T-helper 1 cell (primary cell): ENCODE results near the gene MSMO1.
"Not testable (repeated sequence)": the region's sequence is repeated elsewhere in the genome, so short reads cannot be mapped to it uniquely, and the experiment has no call there.

ENCODE experiments used
- DNase-seq, 5 donors: peaks; one replicate each; pipeline ENCODE4 v3.0.0-alpha.2; 2012 to 2020
- total RNA-seq, 4 donors: gene quantifications; one replicate each; lab custom pipeline; 2026; lab: John Stamatoyannopoulos, UW

Gene MSMO1
- total RNA-seq: 7.8 to 17.1 (median 12.4) reads per million in 4 donors

DNA sequence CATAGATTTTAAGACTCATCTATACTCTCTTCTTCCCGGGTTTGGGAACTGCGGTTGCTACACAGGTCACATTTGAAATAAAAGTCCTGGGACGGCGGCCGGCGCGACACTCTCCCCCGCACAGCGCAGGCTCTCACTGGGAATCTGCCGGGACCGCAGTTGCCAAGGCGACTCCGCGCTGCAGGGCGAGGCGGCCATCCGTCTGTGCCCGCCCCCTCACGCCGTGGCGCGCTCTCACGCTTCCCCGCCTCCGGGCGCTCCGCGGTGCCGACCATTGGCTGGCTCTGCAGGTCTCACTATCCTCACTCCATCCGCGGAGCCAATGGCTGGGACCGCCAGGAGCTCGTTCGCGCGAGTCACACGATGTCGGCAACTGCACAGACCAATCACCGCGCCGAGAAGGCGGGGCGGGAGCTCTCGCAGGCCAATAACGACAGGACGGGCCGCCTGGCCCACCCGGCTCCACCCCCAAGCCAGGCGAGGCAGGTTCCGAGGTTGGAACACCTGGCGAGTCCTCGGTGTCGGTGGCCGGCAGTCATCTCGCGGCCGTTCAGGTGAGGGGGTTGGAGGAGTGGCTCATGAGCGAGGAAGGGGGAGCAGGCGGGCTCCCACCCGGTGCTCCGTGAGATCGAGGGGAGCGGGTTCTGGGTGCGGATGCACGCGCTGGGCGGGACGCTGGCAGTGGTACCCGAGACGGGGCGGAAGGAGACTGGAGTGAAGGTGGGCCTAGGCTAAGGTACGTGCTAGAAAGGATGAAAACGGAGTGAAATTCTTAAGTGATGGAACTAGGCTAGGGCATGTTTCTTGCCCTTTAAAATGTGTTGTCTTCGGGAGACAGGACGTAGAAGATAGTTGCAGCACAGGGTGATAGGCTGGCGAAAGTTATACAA lies at the start of gene MSMO1:
Gene MSMO1 (plus strand): TSS at position 459 of the 890 bp plus-strand sequence. CDS start 5,702 bp downstream, outside the sequence.
- DNase-seq: peak; percentile 97 to 99 (median 98)

DNA sequence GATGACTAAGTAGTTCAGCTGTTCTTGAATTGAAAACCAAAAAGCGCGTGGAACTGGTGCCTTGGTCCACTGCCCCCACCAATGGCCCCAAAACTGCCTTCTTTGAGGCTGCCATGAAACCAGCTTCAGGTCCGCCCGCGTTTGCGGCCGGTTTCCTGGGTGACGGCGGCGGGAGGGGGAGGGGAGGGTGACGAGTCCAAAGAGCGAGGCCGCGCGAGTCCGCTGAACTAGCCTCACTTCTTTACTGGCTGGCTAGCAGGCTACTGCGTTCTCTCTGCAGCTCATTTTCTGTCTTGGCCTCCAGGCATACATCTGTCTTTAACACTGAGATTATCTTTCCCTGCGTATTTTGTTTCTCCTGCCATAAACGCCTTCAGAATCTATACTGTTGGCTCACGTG lies 47.9 kb upstream of the MSMO1 start:
- not testable (repeated sequence) for DNase-seq

DNA sequence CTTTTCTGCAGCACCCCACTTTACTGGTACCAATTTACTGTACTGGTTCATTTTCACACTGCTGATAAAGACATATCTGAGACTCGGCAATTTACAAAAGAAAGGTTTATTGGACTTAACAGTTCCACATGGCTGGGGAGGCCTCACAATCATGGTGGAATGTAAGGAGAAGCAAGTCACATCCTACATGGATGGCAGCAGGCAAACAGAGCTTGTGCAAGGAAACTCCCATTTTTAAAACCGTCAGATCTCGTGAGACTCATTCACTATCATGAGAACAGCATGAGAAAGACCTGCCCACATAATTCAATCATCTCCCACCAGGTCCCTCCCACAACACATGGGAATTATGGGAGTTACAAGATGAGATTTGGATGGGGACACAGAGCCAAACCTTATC lies 42.8 kb upstream of the MSMO1 start:
- DNase-seq: not testable (repeated sequence)

DNA sequence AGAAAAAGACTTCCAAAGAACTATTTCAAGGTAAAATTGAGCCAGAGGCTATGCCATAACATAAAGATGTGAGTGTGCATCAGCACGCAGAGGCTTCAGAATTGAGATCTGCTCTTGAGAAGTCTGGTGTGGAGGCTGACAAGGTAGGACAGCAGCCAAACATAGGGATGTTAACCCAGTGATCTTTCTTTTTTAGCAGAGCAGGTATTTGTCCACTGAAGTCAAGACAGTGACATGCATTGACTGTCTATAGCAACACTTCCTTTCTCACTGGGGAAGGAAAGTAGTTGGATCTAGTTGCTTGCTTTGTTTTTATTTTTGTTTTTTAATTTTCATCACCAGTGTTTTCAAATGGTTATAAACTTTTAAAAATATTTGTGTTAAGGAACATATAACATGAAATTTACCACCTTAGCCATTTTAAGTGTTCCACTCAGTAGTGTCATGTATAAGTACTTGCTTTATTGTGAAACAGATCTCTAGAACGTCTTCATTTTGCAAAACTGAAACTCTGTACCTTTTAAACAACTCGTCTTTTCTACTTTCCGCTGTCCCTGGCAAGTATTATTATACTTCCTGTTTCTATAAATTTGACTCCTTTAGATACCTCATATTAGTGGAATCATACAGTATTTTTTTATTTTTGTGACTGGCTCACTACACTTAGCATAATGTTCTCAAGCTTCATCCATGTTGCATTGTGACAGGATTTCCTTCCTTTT lies 40.7 kb upstream of the MSMO1 start:
- DNase-seq: peak in 1 of 5 donors; percentile 32

DNA sequence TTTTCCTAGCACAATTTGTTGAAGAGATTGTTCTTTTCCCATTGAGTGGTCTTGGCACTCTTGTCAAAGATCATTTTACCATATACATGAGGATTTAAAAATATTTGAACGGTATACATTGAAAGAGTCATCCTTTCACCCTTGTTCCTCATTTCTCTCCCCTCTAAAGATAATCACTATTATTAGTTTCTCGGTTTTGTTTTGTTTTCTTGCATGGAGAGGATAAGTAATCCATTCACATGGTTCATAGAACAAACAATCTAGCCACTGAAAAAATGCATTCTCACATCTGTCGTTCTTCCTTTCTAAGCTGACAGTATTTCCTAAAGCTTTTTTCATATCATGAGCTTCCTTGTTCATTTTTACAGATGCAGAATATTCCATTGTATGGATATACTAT lies 39.2 kb upstream of the MSMO1 start:
- DNase-seq: no peak

DNA sequence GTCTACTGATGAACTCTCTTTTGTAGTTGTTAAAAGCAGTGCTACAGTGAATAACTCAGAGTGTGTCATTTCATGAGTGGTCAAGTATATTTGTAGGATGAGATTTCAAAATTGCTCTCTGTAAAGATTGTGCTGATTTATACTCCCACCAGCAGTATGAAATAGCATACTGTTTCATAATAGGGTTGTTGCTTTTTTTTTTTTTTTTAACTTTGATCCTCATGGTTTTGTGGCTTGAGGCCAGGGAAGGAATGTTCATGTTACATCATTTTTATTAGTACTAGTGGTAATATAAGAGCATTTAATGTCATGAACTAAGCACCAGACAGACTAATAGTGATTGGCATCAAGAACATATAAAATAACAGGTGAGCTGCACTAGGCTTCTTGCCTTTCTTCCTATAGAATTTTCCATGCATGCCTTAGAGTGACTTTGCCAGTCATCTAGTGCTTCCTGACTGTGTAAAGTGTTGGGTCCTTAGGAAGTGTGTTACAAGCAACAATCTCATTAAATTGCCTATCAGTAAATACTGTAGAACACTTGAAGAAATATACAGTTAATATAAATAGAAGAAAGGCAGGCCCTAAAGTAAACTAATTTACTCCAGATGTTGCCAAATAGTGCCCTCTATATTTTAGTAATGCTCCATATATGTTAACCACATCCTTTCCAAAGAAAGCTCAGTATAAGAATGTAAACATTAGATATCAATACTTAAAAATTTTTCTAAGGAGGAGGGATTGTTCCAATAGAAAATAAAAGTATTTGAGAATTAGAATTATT lies 38.6 kb upstream of the MSMO1 start:
- DNase-seq: no peak

DNA sequence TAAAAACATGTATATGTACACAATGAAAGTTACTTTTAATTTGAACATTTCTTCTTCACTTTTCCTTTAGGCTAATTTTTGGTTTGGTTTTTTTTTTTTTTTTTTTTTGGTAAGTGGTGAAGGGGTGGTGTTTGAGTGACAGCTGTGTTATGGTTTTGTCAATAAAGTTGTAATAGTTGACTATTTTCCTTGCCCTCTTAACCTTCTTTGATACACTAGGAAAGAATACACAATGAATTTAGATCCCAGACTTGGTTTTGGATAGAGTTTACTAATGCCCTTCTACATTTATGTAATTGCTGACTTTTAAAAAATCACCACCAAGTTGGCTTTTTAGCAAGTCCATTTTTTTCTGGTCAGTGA lies 38.1 kb upstream of the MSMO1 start:
- no peak for DNase-seq

DNA sequence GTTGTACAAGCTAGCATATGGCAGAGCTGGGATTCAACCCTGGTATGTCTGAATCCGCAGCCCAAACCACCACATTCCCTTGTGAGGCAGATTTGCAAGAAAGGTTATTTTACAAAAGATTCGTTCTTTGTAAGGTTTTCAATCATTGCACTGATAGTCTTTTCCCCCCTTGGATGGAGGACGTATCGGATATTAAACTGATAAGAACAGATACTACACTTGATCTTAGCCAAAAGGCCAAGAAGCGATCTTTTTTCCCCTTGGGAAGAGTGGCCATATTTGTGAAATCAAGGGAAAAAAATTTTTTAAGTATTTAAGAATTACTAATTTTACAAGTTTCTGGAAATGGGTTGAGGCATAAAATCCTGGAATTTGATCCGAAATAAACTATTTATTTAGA lies 34.4 kb upstream of the MSMO1 start:
- no peak for DNase-seq

DNA sequence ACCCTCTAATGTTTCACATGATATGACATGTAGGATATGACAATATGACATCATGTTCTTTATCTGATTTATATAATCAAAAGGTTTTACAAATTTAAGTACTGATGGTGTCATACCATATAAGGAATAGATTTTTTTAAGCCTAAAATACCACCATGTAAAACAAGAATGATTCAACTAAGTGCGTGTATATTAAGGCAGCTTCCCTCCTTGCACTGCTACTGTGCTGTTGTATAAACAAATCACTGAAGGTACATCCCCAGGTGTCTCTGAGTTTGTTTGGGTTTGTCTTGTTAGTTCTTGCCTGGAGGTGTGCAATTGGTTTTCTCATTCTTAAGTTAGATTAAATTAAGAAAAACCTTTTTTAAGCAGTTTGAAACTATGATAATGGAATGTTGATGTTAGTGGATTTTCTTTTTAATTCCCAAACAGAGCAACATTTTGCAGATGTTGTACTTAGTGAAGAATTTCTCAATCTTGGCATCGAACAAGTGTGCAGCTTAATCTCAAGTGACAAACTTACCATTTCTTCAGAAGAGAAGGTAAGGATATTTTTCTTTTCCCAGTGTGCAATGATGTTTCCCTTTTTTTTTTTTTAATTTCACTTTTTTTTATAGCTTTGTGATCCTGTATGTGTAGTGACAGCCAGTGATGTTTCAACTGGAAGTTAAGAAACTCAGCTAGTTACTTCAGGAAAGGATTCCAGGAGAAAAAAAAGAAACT lies 33.4 kb upstream of the MSMO1 start:
- DNase-seq: no peak

DNA sequence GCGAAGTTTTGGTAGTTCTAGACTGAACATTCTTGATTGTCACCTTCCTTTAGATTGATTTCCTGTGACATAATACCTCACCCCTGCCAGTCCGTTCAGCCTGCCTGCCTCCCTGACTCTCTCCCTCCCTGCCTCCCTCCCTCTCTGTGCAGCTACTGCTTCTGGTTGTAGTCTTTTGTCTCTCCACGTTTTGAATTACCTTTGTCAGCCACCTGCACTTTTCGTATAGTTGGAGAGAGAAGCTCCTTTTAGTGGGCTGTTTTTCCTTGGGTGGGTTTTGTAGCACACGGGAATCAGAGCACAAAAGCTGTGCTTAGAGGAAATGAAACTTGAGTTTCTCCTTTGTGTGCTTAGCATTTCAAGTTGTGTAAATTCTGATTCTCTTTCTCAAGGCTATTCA lies 32.6 kb upstream of the MSMO1 start:
- peak in 1 of 5 donors; percentile 5 for DNase-seq

DNA sequence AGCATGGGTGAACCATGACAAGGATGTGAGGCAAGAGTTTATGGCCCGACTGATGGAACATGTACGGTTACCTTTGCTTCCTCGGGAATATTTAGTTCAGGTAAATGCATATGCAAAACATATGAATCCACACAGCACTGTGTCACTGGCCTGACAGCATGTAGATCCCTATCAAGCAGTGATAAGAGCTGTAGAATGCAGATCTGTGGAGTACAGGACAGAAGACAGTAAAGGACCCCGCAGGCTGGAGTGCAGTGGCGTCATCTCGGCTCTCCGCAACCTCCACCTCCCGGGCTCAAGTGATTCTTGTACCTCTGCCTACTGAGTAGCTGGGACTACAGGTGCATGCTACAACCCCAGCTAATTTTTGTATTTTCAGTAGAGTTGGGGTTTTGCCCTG lies 29.8 kb upstream of the MSMO1 start:
- DNase-seq: no peak

DNA sequence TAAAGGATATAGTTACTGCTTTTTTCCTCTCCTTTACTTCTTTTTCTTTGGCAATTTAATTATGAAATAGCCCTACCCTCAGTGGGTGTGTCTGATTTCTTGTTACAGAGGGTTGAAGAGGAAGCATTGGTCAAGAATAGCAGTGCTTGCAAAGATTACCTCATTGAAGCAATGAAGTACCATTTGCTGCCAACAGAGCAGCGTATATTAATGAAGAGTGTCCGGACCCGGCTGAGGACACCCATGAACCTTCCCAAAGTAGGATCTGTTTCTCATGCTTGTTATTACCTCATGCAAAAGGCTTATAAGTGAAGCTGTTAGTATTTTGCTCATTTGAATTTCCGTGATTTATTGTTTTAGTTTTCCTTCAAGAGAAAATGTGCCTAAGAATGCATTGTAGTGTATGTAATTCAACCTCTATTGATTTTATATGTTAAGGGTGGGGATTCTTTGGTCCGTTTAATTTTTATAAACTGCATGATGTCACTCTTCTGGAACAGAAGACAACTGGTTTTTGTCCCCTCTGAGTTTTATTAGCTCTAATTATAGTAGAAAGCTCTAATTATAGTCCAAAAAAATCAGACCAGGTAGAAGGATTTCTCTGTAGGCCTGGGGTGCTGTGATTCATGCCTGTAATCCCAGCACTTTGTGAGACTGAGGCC lies 27.9 kb upstream of the MSMO1 start:
- DNase-seq: no peak

DNA sequence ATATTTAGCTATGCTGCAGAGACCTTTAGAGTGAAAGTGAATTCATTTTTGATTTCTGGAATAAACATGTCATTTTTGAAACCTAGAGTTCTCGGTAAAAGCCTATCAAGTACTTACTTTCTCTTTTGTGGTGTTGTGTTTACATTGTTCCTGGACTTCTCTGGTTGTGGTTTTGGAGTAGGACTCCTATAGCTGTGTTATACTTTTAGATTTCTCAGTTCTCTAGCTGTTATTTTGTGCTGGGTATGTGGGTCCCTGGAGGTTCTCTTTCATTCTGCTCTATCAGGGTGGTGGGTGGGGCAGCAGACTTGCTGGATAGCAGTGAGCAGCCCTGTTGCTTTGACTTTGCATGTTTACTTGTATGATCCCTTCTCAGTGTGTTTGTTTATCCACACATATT lies 25.6 kb upstream of the MSMO1 start:
- DNase-seq: peak in 1 of 5 donors; percentile 29

DNA sequence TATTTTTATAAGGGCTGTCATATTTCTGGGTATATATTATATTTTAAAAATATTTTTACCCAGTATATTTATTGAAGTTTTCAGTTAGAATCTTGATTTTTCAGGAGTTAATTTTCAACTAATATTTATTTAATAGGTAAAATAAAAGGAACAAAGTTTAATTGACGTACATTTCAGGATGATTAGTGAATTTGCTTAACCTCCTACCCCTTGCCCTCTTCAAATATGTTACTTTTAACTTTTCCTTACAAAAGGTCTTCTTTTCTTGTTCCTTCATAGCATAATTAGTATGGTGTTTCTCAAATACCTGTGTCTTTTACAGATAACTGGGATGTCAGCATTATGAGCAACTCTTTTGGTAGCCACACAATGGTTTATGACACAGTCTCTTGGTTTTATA lies 24.8 kb upstream of the MSMO1 start:
- no peak for DNase-seq

DNA sequence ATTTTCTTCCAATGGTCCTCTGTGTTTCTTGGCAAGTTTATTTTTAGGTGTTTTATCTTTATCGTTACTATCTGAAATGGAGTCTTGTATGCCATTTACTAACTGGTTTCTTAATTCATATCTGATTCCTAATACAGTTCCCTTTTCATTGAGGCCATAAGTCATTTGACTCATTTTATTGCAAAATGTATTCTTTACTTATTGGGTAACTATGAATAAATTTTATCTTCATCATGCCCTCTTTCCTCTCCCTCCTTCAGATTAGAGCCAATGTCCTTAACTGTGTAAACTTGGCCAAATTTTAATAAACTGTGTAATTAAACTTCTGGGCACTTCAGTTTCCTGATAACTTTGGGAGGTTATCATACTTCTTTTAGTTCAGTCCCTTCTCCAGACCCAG lies 19.3 kb upstream of the MSMO1 start:
- DNase-seq: no peak

DNA sequence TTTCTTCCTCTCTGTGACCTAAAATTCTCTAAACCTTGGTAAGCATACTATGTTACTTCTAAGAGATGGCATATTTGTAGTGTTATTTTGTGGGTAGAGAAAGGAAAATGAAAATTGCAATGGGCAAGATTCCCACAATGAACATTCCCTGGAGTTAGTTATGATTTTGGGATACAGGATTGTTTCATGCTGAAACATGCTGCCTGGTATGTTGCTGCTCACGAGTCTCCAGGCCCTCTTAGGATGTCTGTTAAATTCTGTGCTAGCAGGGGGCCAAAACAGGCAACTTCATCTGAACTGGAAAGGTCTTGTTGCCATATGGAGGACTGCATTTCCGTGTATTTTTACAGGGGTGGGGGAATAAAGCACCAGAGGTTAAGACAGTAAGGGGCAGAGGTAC lies 18.9 kb upstream of the MSMO1 start:
- DNase-seq: no peak

DNA sequence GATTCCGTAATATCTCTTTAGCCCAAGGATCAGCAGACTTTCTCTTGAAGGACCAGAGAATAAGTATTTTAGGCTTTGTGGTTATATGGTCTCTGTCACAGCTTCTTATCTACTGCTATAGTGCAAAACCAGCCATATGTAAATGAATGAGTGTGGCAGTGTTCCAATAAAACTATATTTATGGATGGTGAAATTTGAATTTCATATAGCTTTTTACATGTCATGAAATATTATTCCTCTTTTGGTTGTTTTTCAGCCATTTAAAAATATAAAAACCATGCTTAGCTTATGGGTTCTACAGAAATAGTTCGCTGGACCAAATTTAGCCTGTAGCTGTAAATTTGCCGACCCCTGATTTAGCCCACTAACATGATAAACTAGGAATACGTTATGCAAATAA lies 18.0 kb upstream of the MSMO1 start:
- DNase-seq: no peak

DNA sequence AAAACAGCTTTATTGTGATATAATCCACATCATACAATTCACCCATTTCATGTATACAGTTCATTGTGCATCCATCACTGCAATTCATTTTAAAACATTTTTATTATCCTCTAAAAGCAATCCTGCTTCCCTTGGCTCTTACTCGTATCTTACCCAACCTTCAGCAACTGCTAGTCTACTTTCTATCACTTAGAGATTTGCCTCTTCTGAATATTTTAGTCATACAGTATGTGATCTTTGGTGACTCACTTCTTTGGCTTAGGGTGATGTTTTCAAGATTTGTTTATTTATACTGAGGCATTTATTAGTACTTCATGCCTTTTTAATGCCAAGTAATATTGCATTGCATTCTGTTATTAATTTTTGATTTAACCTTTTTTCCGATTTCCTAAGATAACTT lies 15.0 kb upstream of the MSMO1 start:
- DNase-seq: no peak

DNA sequence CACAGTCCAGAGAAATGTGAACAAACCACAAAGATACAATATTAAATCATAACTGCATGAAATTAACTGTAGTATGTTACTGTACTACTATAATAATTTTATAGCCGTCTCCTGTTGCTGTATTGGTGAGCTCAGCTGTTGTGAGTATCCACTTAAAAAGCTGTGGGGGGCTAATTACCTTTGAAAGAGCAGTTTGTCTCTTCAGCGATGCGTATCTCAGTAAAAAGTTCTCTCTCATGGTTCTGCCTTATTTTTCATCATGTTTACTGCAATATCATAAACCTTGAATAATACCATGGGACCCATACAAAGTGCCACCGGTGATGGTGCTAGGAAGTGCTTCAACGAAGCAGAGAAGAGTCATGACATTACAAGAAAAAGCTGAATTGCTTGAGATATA lies 8.4 kb upstream of the MSMO1 start:
- no peak for DNase-seq

DNA sequence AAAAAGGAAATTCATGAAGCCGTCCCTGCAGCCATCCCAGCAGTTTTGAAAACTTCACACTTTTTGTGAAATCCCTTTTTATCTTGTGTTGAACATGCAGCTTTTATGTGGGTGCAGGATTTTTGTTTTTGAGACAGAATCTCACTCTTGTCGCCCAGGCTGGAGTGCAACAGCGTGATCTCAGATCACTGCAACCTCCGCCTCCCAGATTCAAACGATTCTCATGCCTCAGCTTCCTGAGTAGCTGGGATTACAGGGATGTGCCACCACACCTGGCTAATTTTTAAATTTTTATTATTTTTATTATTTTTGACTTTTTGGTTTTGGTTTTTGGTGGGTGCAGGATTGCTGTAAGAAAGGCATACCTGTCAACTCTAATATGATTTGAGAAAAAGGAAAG lies 8.0 kb upstream of the MSMO1 start:
- no peak for DNase-seq

DNA sequence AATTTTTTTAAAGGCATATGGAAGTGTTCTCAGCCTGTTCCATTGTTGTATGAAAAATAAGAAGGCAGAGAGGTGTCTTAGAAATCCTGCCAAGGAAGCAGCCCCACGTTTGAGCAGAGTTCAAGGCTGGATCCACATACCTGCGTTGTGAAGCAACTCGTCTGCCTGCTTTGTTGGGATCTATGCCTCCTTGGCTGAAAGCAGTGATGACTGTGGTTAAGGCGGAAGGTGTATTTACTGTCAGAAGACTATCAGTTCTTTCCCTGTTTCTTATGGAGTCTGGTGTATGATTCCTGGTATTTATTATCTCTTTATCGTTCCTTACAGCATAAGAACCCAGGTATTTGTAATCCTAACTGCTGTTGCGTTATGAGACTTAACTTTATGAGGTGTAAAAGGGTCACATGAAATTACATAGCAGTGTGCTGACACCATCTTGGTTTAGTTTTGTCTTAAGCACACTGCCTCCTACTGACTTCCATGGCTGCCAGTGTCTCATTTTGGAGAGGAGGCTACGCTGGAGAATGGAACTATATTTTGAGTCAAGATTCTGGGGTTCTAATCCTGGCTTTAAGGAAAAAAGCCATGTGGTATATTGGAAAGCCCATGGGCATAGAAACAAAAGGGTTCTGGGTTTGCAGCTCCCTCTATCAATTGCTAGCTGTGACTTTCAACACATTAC lies 3.1 kb upstream of the MSMO1 start:
- no peak for DNase-seq
